Measurements from ENCODE around the gene NCR2. TPM values are rescaled to one million over a fixed set of nuclear protein-coding genes. Genes with fewer than 3 reads are reported as not detected.

Gene NCR2
- total and polyA plus RNA-seq, 2 of the 13 experiments (the other 11 are each of a cell fraction or from before 2014, with no cell fraction given), result not detected

- DNase-seq (ENCODE audit: low spot score) (no peak), ATAC-seq (no peak), FAIRE-seq (no peak)
- no peak overlapping the region for H3K4me2 ChIP-seq (ENCODE audit: low read depth, low read length)
- ChIA-PET CTCF (ENCODE audit: low intra/inter-chr PET ratio, low total read pairs) (no interaction called here), POLR2A (no interaction called here)
- no peaks in the 10 kb centered on the region for H3K79me2 ChIP-seq (ENCODE audit: insufficient read depth, low read length)
- no peaks in the 10 kb centered on the region for H3K4me1 ChIP-seq (ENCODE audit: insufficient read depth, low read length)
- no peaks in the 10 kb centered on the region for H3K36me3 ChIP-seq (replicated peaks in 1 of 2; ENCODE audit: control insufficient read depth in 1 of 2, insufficient read depth in 2 of 2, low read length in 2 of 2)
- no peak overlapping the region for H3K27ac ChIP-seq (ENCODE audit: extremely low read length, insufficient read depth, low read length)
- TF ChIP-seq ZNF317 (CRISPR knock-in tag; IDR thresholded peaks at IDR 0.05) (no peak), ESRRA (CRISPR knock-in tag; IDR thresholded peaks at IDR 0.05; ENCODE audit: low read depth) (no peak), SIN3A (IDR thresholded peaks at IDR 0.05; ENCODE audit: borderline replicate concordance, low read depth, low read length) (no peak), MAFK (conservative IDR thresholded peaks at IDR 0.05 in 1 of 2, IDR thresholded peaks at IDR 0.05 in 1 of 2; ENCODE audit: low read length in 2 of 2) (no peak), ZSCAN12 (CRISPR knock-in tag; IDR thresholded peaks at IDR 0.05) (no peak), ZKSCAN5 (CRISPR knock-in tag; IDR thresholded peaks at IDR 0.05) (no peak), ZNF292 (CRISPR knock-in tag; IDR thresholded peaks at IDR 0.05; ENCODE audit: borderline replicate concordance, low read depth) (no peak), ZNF33A (CRISPR knock-in tag; IDR thresholded peaks at IDR 0.05; ENCODE audit: borderline replicate concordance) (no peak), FIP1L1 (IDR thresholded peaks at IDR 0.05; ENCODE audit: borderline replicate concordance, insufficient read depth, low read depth, low read length) (no peak), SATB2 (CRISPR knock-in tag; IDR thresholded peaks at IDR 0.05) (no peak)
- no peak overlapping the region for H2AFZ ChIP-seq (ENCODE audit: low read length)
- 2% methylated on average over 3 of the region's 4 CpGs for WGBS (ENCODE audit: low lambda C conversion rate)
- H3K9ac ChIP-seq (ENCODE audit: insufficient read depth, low read depth, low read length), result no peak overlapping the region
- no peaks in the 10 kb centered on the region for H4K20me1 ChIP-seq (ENCODE audit: insufficient read depth, low read length)
- BruUV-seq (replicated peaks), result no TSS peak
- in situ Hi-C loops (cut with HindIII; ENCODE audit: extremely low pct_ligation_motif_present, low pct_unique_long_range_greater_than_20kb) (no loop called here), intact Hi-C loops (cut with micrococcal nuclease; ENCODE audit: unreplicated experiment) (no loop called here)
- H3K27me3 ChIP-seq (ENCODE audit: control insufficient read depth in 1 of 2, insufficient read depth in 2 of 2, low read length in 2 of 2), result peaks cover 15 to 55% of the 10 kb centered on the region in 2 experiments; a peak in 4 of 5 replicates
- H3K4me3 ChIP-seq (replicated peaks in 1 of 3; ENCODE audit: insufficient read depth in 1 of 3, low read depth in 2 of 3, low read length in 3 of 3), result no peak overlapping the region
- H3K9me3 ChIP-seq (ENCODE audit: low read length), result no peaks in the 10 kb centered on the region
Measured at GRCh38 chr6:41332842-41333736, 2.3 kb upstream of the NCR2 start.

All from HepG2 (cell line).